ENCODE data around the gene HPCAL1. TPM values are rescaled to one million over a fixed set of nuclear protein-coding genes. Genes with fewer than 3 reads are reported as not detected.

Gene HPCAL1
- total RNA-seq, 1 donor from 2014 or later: 12.3 TPM

DNA sequence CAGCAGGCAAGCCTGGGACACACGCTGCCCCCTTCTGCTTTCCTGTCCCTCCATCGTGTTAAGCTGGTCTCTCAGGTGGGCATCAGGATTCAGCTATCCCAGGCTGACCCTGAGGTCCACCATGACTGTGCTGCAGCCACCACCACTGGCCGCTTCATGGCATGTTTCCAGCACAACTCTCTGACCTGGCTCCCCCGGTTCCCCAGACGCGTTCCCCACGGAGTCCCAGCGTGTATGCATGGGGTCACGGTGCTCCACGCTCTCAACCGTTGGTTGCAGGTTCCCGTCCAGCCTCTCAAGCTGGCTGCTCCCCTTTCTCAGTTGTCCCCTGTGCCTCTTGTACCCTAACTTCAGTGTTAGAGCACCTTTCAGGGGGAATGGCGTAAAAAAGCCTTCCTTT is 20.3 kb downstream of the HPCAL1 start:
- Histone ChIP-seq H3K36me3 (ENCODE audit: insufficient read depth, low read length) (no peaks in the 10 kb centered on the region), H3K4me3 (ENCODE audit: insufficient read depth, low read depth, low read length) (no peak overlapping the region), H2AFZ (ENCODE audit: low read depth, low read length) (no peak overlapping the region), H3K27ac (ENCODE audit: low read depth, low read length) (no peak overlapping the region), H3K4me2 (ENCODE audit: low read length) (no peak overlapping the region), H3K9ac (ENCODE audit: low read length) (no peak overlapping the region), H3K4me1 (ENCODE audit: insufficient read depth, low read length) (no peaks in the 10 kb centered on the region), H4K20me1 (ENCODE audit: insufficient read depth, low read length) (peaks cover 39% of the 10 kb centered on the region), H3K27me3 (ENCODE audit: insufficient read depth, low read length) (no peaks in the 10 kb centered on the region), H3K79me2 (ENCODE audit: insufficient read depth, low read length) (peaks cover 64% of the 10 kb centered on the region), H3K9me3 (ENCODE audit: insufficient read depth, low read depth, low read length) (no peaks in the 10 kb centered on the region)
- Mint-ChIP-seq H3K4me1 (ENCODE audit: low read depth, unreplicated experiment) (peaks cover 2% of the 10 kb centered on the region), H3K4me3 (ENCODE audit: unreplicated experiment) (no peak overlapping the region), H3K9me3 (ENCODE audit: unreplicated experiment) (peaks cover 25% of the 10 kb centered on the region), H3K27me3 (ENCODE audit: low read depth, unreplicated experiment) (peaks cover 2% of the 10 kb centered on the region), H3K36me3 (ENCODE audit: low read depth, unreplicated experiment) (peaks cover 13% of the 10 kb centered on the region), H3K27ac (ENCODE audit: unreplicated experiment) (no peak overlapping the region)
- FAIRE-seq (no peak), DNase-seq (ENCODE audit: low read depth) (no peak)
- TF ChIP-seq, protein P1, sequence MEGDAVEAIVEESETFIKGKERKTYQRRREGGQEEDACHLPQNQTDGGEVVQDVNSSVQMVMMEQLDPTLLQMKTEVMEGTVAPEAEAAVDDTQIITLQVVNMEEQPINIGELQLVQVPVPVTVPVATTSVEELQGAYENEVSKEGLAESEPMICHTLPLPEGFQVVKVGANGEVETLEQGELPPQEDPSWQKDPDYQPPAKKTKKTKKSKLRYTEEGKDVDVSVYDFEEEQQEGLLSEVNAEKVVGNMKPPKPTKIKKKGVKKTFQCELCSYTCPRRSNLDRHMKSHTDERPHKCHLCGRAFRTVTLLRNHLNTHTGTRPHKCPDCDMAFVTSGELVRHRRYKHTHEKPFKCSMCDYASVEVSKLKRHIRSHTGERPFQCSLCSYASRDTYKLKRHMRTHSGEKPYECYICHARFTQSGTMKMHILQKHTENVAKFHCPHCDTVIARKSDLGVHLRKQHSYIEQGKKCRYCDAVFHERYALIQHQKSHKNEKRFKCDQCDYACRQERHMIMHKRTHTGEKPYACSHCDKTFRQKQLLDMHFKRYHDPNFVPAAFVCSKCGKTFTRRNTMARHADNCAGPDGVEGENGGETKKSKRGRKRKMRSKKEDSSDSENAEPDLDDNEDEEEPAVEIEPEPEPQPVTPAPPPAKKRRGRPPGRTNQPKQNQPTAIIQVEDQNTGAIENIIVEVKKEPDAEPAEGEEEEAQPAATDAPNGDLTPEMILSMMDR (IDR thresholded peaks at IDR 0.05; ENCODE audit: insufficient read depth, low read depth, low read length): no peak
- no peak for TF ChIP-seq EZH2 (IDR thresholded peaks at IDR 0.05; ENCODE audit: insufficient read depth, low read length)

DNA sequence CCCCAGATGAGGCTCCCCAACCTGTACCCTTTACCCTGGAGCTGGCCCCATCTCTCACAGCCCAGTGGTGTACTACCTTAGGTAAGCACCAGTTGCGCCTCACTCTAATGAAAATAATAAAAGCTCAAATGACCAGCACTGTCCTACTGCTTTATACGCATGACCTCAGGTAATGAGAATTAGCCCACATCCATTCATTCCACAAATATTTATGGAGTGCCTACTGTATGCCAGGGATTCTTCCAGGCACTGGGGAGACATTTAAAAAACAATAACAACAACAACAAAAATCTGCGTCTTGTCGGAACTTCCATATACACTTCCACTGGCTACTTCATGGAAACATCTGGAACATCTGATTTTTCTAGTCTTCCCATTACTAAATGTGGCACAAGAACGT is 20.8 kb downstream of the HPCAL1 start:
- Mint-ChIP-seq H3K27me3 (ENCODE audit: low read depth, unreplicated experiment) (peaks cover 2% of the 10 kb centered on the region), H3K4me1 (ENCODE audit: low read depth, unreplicated experiment) (peaks cover 2% of the 10 kb centered on the region), H3K4me3 (ENCODE audit: unreplicated experiment) (peak overlapping the region; percentile 29), H3K9me3 (ENCODE audit: unreplicated experiment) (peaks cover 25% of the 10 kb centered on the region), H3K27ac (ENCODE audit: unreplicated experiment) (peak overlapping the region; percentile 77), H3K36me3 (ENCODE audit: low read depth, unreplicated experiment) (peaks cover 13% of the 10 kb centered on the region)
- no peaks in the 10 kb centered on the region for H3K4me1 ChIP-seq (ENCODE audit: insufficient read depth, low read length)
- H3K4me2 ChIP-seq (ENCODE audit: low read length): no peak overlapping the region
- no peaks in the 10 kb centered on the region for H3K36me3 ChIP-seq (ENCODE audit: insufficient read depth, low read length)
- TF ChIP-seq, protein P1 (IDR thresholded peaks at IDR 0.05; ENCODE audit: insufficient read depth, low read depth, low read length): no peak
- TF ChIP-seq EZH2 (IDR thresholded peaks at IDR 0.05; ENCODE audit: insufficient read depth, low read length): no peak
- H3K27ac ChIP-seq (ENCODE audit: low read depth, low read length): no peak overlapping the region
- H3K27me3 ChIP-seq (ENCODE audit: insufficient read depth, low read length): no peaks in the 10 kb centered on the region
- no peak overlapping the region for H2AFZ ChIP-seq (ENCODE audit: low read depth, low read length)
- peaks cover 41% of the 10 kb centered on the region for H4K20me1 ChIP-seq (ENCODE audit: insufficient read depth, low read length)
- no peaks in the 10 kb centered on the region for H3K9me3 ChIP-seq (ENCODE audit: insufficient read depth, low read depth, low read length)
- DNase-seq (ENCODE audit: low read depth) (no peak), FAIRE-seq (no peak)
- no peak overlapping the region for H3K9ac ChIP-seq (ENCODE audit: low read length)
- H3K79me2 ChIP-seq (ENCODE audit: insufficient read depth, low read length): peaks cover 66% of the 10 kb centered on the region
- H3K4me3 ChIP-seq (ENCODE audit: insufficient read depth, low read depth, low read length): no peak overlapping the region

- Mint-ChIP-seq H3K4me3 (ENCODE audit: unreplicated experiment) (no peak overlapping the region), H3K9me3 (ENCODE audit: unreplicated experiment) (peaks cover 22% of the 10 kb centered on the region), H3K36me3 (ENCODE audit: low read depth, unreplicated experiment) (peaks cover 13% of the 10 kb centered on the region), H3K4me1 (ENCODE audit: low read depth, unreplicated experiment) (peaks cover 4% of the 10 kb centered on the region), H3K27me3 (ENCODE audit: low read depth, unreplicated experiment) (no peaks in the 10 kb centered on the region), H3K27ac (ENCODE audit: unreplicated experiment) (peak overlapping the region; percentile 77)
- H3K36me3 ChIP-seq (ENCODE audit: insufficient read depth, low read length): no peaks in the 10 kb centered on the region
- no peaks in the 10 kb centered on the region for H3K4me1 ChIP-seq (ENCODE audit: insufficient read depth, low read length)
- H3K27ac ChIP-seq (ENCODE audit: low read depth, low read length): no peak overlapping the region
- no peak overlapping the region for H3K4me2 ChIP-seq (ENCODE audit: low read length)
- no peaks in the 10 kb centered on the region for H3K27me3 ChIP-seq (ENCODE audit: insufficient read depth, low read length)
- no peak overlapping the region for H2AFZ ChIP-seq (ENCODE audit: low read depth, low read length)
- no peak for TF ChIP-seq EZH2 (IDR thresholded peaks at IDR 0.05; ENCODE audit: insufficient read depth, low read length)
- TF ChIP-seq, protein P1 (IDR thresholded peaks at IDR 0.05; ENCODE audit: insufficient read depth, low read depth, low read length): no peak
- DNase-seq (ENCODE audit: low read depth) (no peak), FAIRE-seq (no peak)
- no peaks in the 10 kb centered on the region for H3K9me3 ChIP-seq (ENCODE audit: insufficient read depth, low read depth, low read length)
- H3K4me3 ChIP-seq (ENCODE audit: insufficient read depth, low read depth, low read length): no peak overlapping the region
- peaks cover 65% of the 10 kb centered on the region for H3K79me2 ChIP-seq (ENCODE audit: insufficient read depth, low read length)
- peaks cover 37% of the 10 kb centered on the region for H4K20me1 ChIP-seq (ENCODE audit: insufficient read depth, low read length)
- no peak overlapping the region for H3K9ac ChIP-seq (ENCODE audit: low read length)
Measured at GRCh38 chr2:10324095-10324832, 21.6 kb downstream of the HPCAL1 start.
